Measurements from ENCODE around the gene DAPK2.

The DAPK2 gene

GRCh38 chr15:63892794-63893441 lies 153.4 kb downstream of the DAPK2 start:
- FAIRE-seq (no peak), DNase-seq (ENCODE audit: insufficient read length, low spot score) (no peak)
- no peak for TF ChIP-seq CTCF (IDR thresholded peaks at IDR 0.05; ENCODE audit: insufficient read depth, missing control alignments)

GRCh38 chr15:63891768-63892133 lies 154.5 kb downstream of the DAPK2 start:
- TF ChIP-seq CTCF (IDR thresholded peaks at IDR 0.05; ENCODE audit: insufficient read depth, missing control alignments): no peak
- FAIRE-seq: no peak
- DNase-seq (ENCODE audit: insufficient read length, low spot score): no peak

- FAIRE-seq: no peak
- peak; percentile 86 for TF ChIP-seq CTCF (IDR thresholded peaks at IDR 0.05; ENCODE audit: insufficient read depth, missing control alignments)
- DNase-seq (ENCODE audit: insufficient read length, low spot score): peak; percentile 62
These were observed 155.1 kb downstream of the DAPK2 start for GRCh38 chr15:63891079-63891767.

GRCh38 chr15:63890617-63891016 lies 155.7 kb downstream of the DAPK2 start:
- DNase-seq (ENCODE audit: insufficient read length, low spot score): no peak
- TF ChIP-seq CTCF (IDR thresholded peaks at IDR 0.05; ENCODE audit: insufficient read depth, missing control alignments): no peak
- FAIRE-seq: no peak

GRCh38 chr15:63889831-63890230 lies 156.5 kb downstream of the DAPK2 start:
- no peak for FAIRE-seq

GRCh38 chr15:63888823-63889222 lies 157.5 kb downstream of the DAPK2 start:
- DNase-seq (ENCODE audit: insufficient read length, low spot score) (no peak), FAIRE-seq (no peak)
- no peak for TF ChIP-seq CTCF (IDR thresholded peaks at IDR 0.05; ENCODE audit: insufficient read depth, missing control alignments)

More at GRCh38 chr15:63889831-63890230, 156.5 kb downstream of the DAPK2 start:
- TF ChIP-seq CTCF (IDR thresholded peaks at IDR 0.05; ENCODE audit: insufficient read depth, missing control alignments): no peak
- DNase-seq (ENCODE audit: insufficient read length, low spot score): no peak

GRCh38 chr15:63888146-63888545 lies 158.1 kb downstream of the DAPK2 start:
- TF ChIP-seq CTCF (IDR thresholded peaks at IDR 0.05; ENCODE audit: insufficient read depth, missing control alignments): no peak
- FAIRE-seq (no peak), DNase-seq (ENCODE audit: insufficient read length, low spot score) (no peak)
